Mucosa of rectum (tissue), 2 donors: Measurements from ENCODE around the gene PRKCH.
A peak's percentile ranks its signal among the peaks of the same experiment; 100 is the strongest.

ENCODE experiments used
- H3K27ac ChIP-seq, 2 donors: one replicate each; pipeline ENCODE4 v1.7.0; 2013; ENCODE audit warnings: inconsistent platforms in 2 of 2, low read depth in 2 of 2, low read length in 2 of 2
- H3K27me3 ChIP-seq, 2 donors: one replicate each; pipeline ENCODE4 v1.7.0; 2013; ENCODE audit warnings: low read length in 2 of 2; ENCODE audit not compliant: control insufficient read depth in 2 of 2, insufficient read depth in 2 of 2
- H3K36me3 ChIP-seq, 2 donors: one replicate each; pipeline ENCODE4 v1.7.0; 2013; ENCODE audit warnings: low read length in 2 of 2; ENCODE audit not compliant: control insufficient read depth in 2 of 2, insufficient read depth in 2 of 2
- H3K4me1 ChIP-seq, 2 donors: one replicate each; pipeline ENCODE4 v1.7.0; 2013; ENCODE audit warnings: low read length in 2 of 2, mild to moderate bottlenecking in 1 of 2; ENCODE audit not compliant: control insufficient read depth in 2 of 2, insufficient read depth in 2 of 2
- H3K4me3 ChIP-seq, 2 donors: one replicate each; pipeline ENCODE4 v1.7.0; 2013; ENCODE audit warnings: low read length in 2 of 2
- H3K9ac ChIP-seq, 2 donors: one replicate each; pipeline ENCODE4 v1.7.0; 2013; ENCODE audit warnings: low read length in 2 of 2, low read depth in 1 of 2, mild to moderate bottlenecking in 1 of 2
- H3K9me3 ChIP-seq, 2 donors: one replicate each; pipeline ENCODE4 v1.7.0; 2013; ENCODE audit warnings: low read length in 2 of 2; ENCODE audit not compliant: control insufficient read depth in 2 of 2
- donor health status: healthy.
- donor health status: Normal muscosa, but diverticular disease.

Gene PRKCH

GRCh38 chr14:61535458-61535857 is 214.1 kb downstream of the PRKCH start:
- no peaks in the 10 kb centered on the region for H3K9me3 ChIP-seq
- H3K36me3 ChIP-seq, result no peaks in the 10 kb centered on the region
- H3K27ac ChIP-seq, result no peak overlapping the region
- H3K4me3 ChIP-seq, result no peak overlapping the region
- H3K9ac ChIP-seq, result no peak overlapping the region
- H3K27me3 ChIP-seq, result no peaks in the 10 kb centered on the region
- peaks cover 46 to 67% of the 10 kb centered on the region in 2 donors for H3K4me1 ChIP-seq

- Histone ChIP-seq H3K9ac (no peak overlapping the region), H3K4me1 (peaks cover 36 to 54% of the 10 kb centered on the region in 2 donors), H3K9me3 (no peaks in the 10 kb centered on the region), H3K27ac (peak overlapping the region; percentile 79 to 81), H3K36me3 (no peaks in the 10 kb centered on the region), H3K4me3 (no peak overlapping the region), H3K27me3 (no peaks in the 10 kb centered on the region)
Measured at GRCh38 chr14:61536661-61537562, 215.5 kb downstream of the PRKCH start.

GRCh38 chr14:61537563-61538463 is 216.4 kb downstream of the PRKCH start:
- no peaks in the 10 kb centered on the region for H3K36me3 ChIP-seq
- peak overlapping the region; percentile 7 to 36 for H3K9ac ChIP-seq
- H3K4me3 ChIP-seq, result peak overlapping the region in 1 of 2 donors; percentile 33
- peaks cover 32 to 46% of the 10 kb centered on the region in 2 donors for H3K4me1 ChIP-seq
- H3K27ac ChIP-seq, result peak overlapping the region; percentile 79 to 81
- no peaks in the 10 kb centered on the region for H3K9me3 ChIP-seq
- no peaks in the 10 kb centered on the region for H3K27me3 ChIP-seq

GRCh38 chr14:61538464-61539022 is 217.2 kb downstream of the PRKCH start:
- peaks cover 30 to 43% of the 10 kb centered on the region in 2 donors for H3K4me1 ChIP-seq
- H3K9me3 ChIP-seq, result no peaks in the 10 kb centered on the region
- no peaks in the 10 kb centered on the region for H3K36me3 ChIP-seq
- H3K27me3 ChIP-seq, result no peaks in the 10 kb centered on the region
- H3K4me3 ChIP-seq, result no peak overlapping the region
- no peak overlapping the region for H3K9ac ChIP-seq
- H3K27ac ChIP-seq, result peak overlapping the region in 1 of 2 donors; percentile 79

- H3K9ac ChIP-seq, result no peak overlapping the region
- no peak overlapping the region for H3K4me3 ChIP-seq
- H3K27me3 ChIP-seq, result no peaks in the 10 kb centered on the region
- H3K36me3 ChIP-seq, result no peaks in the 10 kb centered on the region
- peaks cover 20 to 32% of the 10 kb centered on the region in 2 donors for H3K4me1 ChIP-seq
- H3K27ac ChIP-seq, result no peak overlapping the region
- no peaks in the 10 kb centered on the region for H3K9me3 ChIP-seq
Measured at GRCh38 chr14:61539631-61540030, 218.3 kb downstream of the PRKCH start.

- Histone ChIP-seq H3K4me1 (peaks cover 20 to 31% of the 10 kb centered on the region in 2 donors), H3K9ac (no peak overlapping the region), H3K27ac (no peak overlapping the region), H3K9me3 (no peaks in the 10 kb centered on the region), H3K4me3 (no peak overlapping the region), H3K36me3 (no peaks in the 10 kb centered on the region), H3K27me3 (no peaks in the 10 kb centered on the region)
Measured at GRCh38 chr14:61540931-61541330, 219.6 kb downstream of the PRKCH start.

- Histone ChIP-seq H3K36me3 (no peaks in the 10 kb centered on the region), H3K4me3 (no peak overlapping the region), H3K27ac (peak overlapping the region in 1 of 2 donors; percentile 29), H3K9ac (no peak overlapping the region), H3K9me3 (no peaks in the 10 kb centered on the region), H3K4me1 (peaks cover 4 to 15% of the 10 kb centered on the region in 2 donors), H3K27me3 (no peaks in the 10 kb centered on the region)
Measured at GRCh38 chr14:61542848-61543790, 221.7 kb downstream of the PRKCH start.

- Histone ChIP-seq H3K4me1 (peaks cover 4 to 10% of the 10 kb centered on the region in 2 donors), H3K27me3 (no peaks in the 10 kb centered on the region), H3K9me3 (no peaks in the 10 kb centered on the region), H3K27ac (no peak overlapping the region), H3K9ac (no peak overlapping the region), H3K36me3 (no peaks in the 10 kb centered on the region), H3K4me3 (no peak overlapping the region)
Measured at GRCh38 chr14:61543946-61544345, 222.6 kb downstream of the PRKCH start.
